NK-92 (cell line): ENCODE results near the gene SUMF1.
"Not testable (repeated sequence)": the region's sequence is repeated elsewhere in the genome, so short reads cannot be mapped to it uniquely, and the experiment has no call there.

Experiments
- DNase-seq: peaks from one replicate; lab custom pipeline; 2025; ENCODE audit not compliant: unreplicated experiment; lab: John Stamatoyannopoulos, UW

The SUMF1 gene

GRCh38 chr3:4462369-4463040 lies 4.6 kb downstream of the SUMF1 start:
- no peak for DNase-seq

- DNase-seq = no peak
These were observed 5.5 kb downstream of the SUMF1 start for GRCh38 chr3:4461468-4462090.

GRCh38 chr3:4460334-4460733 lies 6.7 kb downstream of the SUMF1 start:
- no peak for DNase-seq

GRCh38 chr3:4458961-4459360 lies 8.1 kb downstream of the SUMF1 start:
- DNase-seq = no peak

GRCh38 chr3:4456780-4457179 lies 10.3 kb downstream of the SUMF1 start:
- not testable (repeated sequence) for DNase-seq

- no peak for DNase-seq
These were observed 12.9 kb downstream of the SUMF1 start for GRCh38 chr3:4454142-4454541.

- DNase-seq = no peak
These were observed 17.8 kb downstream of the SUMF1 start for GRCh38 chr3:4449043-4449805.

- DNase-seq = no peak
These were observed 18.9 kb downstream of the SUMF1 start for GRCh38 chr3:4448187-4448586.

- no peak for DNase-seq
These were observed 19.6 kb downstream of the SUMF1 start for GRCh38 chr3:4447295-4447999.

- no peak for DNase-seq
These were observed 26.1 kb downstream of the SUMF1 start for GRCh38 chr3:4440951-4441350.

GRCh38 chr3:4438296-4438695 lies 28.8 kb downstream of the SUMF1 start:
- no peak for DNase-seq

- DNase-seq = no peak
These were observed 34.8 kb downstream of the SUMF1 start for GRCh38 chr3:4432259-4432658.

GRCh38 chr3:4429648-4430350 lies 37.3 kb downstream of the SUMF1 start:
- no peak for DNase-seq

GRCh38 chr3:4426782-4427344 lies 40.2 kb downstream of the SUMF1 start:
- DNase-seq = no peak

- DNase-seq = no peak
These were observed 40.7 kb downstream of the SUMF1 start for GRCh38 chr3:4426261-4426781.

GRCh38 chr3:4425707-4426106 lies 41.4 kb downstream of the SUMF1 start:
- DNase-seq = no peak

- no peak for DNase-seq
These were observed 42.0 kb downstream of the SUMF1 start for GRCh38 chr3:4425055-4425454.

GRCh38 chr3:4421121-4421520 lies 45.9 kb downstream of the SUMF1 start:
- no peak for DNase-seq

GRCh38 chr3:4419920-4420319 lies 47.1 kb downstream of the SUMF1 start:
- no peak for DNase-seq

- DNase-seq = no peak
These were observed 47.7 kb downstream of the SUMF1 start for GRCh38 chr3:4419386-4419785.
